ENCODE data around the gene ME3. TPM values are rescaled to one million over a fixed set of nuclear protein-coding genes. Genes with fewer than 3 reads are reported as not detected.
A peak's percentile ranks its signal among the peaks of the same experiment; 100 is the strongest.

ME3 gene
- total RNA-seq, 1 donor from 2014 or later: 0.92 TPM

DNA sequence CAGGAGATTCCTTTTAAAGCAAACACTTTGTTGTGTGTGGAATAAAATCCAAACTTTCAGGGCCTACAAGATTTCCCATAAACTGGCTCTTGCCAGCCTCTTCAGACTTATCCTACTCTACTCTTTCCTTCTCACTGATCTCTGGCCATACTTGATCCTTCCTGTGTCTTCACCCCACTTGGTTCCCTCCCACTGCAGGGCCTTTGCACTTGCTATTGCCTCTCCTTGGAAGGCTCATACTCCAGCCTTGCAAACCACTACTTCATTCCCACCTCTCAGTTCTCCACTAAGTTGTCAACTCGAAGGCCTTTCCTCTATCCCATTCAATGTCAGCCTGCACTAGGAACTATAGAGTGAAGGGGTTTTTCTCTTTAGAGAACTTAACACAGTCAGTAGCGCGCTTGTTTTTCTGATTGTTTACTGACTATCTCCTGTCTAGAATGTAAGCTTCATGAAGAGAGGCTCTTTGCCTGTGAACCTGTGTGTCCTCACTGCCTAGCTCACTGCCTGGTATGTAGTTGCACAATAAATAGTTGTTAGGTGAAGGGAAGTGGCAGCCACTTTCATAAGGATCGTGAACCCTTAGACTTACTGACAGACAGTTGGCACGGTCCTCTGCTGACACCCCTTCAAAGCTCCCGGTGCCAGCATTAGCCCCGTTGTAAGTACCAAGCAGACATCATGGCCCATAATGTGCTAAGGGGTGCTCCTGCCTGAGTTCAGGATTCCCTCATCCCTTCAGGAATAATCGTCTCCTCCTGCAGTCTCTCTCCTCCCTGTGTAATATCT is 833 bp upstream of the ME3 start:
- peak overlapping the region; percentile 64 for H3K4me3 Mint-ChIP-seq (ENCODE audit: unreplicated experiment)
- peaks cover 3% of the 10 kb centered on the region for H3K4me1 Mint-ChIP-seq (ENCODE audit: unreplicated experiment)
- H3K36me3 Mint-ChIP-seq (ENCODE audit: low read depth, unreplicated experiment): peaks cover 3% of the 10 kb centered on the region
- H3K27me3 Mint-ChIP-seq (ENCODE audit: unreplicated experiment): peaks cover 9% of the 10 kb centered on the region
- DNase-seq (ENCODE audit: low spot score): no peak
- no peaks in the 10 kb centered on the region for H3K9me3 Mint-ChIP-seq (ENCODE audit: unreplicated experiment)
- TF ChIP-seq, protein P1, sequence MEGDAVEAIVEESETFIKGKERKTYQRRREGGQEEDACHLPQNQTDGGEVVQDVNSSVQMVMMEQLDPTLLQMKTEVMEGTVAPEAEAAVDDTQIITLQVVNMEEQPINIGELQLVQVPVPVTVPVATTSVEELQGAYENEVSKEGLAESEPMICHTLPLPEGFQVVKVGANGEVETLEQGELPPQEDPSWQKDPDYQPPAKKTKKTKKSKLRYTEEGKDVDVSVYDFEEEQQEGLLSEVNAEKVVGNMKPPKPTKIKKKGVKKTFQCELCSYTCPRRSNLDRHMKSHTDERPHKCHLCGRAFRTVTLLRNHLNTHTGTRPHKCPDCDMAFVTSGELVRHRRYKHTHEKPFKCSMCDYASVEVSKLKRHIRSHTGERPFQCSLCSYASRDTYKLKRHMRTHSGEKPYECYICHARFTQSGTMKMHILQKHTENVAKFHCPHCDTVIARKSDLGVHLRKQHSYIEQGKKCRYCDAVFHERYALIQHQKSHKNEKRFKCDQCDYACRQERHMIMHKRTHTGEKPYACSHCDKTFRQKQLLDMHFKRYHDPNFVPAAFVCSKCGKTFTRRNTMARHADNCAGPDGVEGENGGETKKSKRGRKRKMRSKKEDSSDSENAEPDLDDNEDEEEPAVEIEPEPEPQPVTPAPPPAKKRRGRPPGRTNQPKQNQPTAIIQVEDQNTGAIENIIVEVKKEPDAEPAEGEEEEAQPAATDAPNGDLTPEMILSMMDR (IDR thresholded peaks at IDR 0.05; ENCODE audit: unreplicated experiment): no peak
- no peak overlapping the region for H3K27ac Mint-ChIP-seq (ENCODE audit: unreplicated experiment)

DNA sequence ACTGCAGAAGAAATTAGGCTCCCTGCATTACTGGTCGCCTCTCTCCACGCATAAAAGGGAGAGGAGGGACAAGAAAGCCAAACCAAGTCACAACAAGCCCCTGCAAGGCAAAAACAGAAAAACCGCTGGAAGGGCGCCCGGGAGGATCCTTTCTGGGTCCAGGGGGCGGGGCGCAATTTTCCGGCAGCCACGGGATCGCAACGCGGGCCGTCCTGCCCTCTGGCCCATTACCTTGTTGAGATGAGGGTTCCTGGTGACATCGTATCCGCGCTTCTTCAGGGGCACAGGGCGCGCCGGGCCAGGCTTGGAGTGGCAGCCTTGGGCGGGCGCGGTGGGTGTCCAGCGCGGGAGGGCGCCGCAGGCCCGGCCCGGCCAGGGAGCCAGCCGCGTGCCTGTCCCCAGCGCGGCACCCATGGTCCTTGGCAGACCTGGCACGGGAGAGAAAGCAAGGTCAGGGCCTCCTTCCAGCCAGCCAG is 847 bp downstream of the ME3 start:
- TF ChIP-seq, protein P1 (IDR thresholded peaks at IDR 0.05; ENCODE audit: unreplicated experiment): no peak
- no peak overlapping the region for H3K27ac Mint-ChIP-seq (ENCODE audit: unreplicated experiment)
- peaks cover 3% of the 10 kb centered on the region for H3K36me3 Mint-ChIP-seq (ENCODE audit: low read depth, unreplicated experiment)

DNA sequence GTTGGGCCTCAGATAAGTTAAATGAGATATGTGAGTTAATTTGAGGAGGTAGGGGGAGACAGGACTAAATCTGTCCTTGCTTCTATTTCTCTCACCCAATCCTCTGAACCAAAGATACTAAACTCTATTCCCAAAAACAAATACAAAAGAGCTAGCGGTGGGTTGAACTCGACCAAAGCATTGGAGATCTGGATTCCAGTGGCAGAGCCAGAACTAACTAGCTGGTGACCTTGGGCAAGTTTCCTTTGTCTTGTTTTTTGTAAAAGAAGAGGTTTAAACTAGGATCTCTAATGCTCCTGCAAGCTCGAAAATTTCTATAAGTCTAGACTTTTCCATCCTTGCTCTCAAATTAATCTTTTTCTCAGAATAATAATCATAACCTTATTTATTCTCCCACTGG is 1.5 kb downstream of the ME3 start:
- peaks cover 9% of the 10 kb centered on the region for H3K27me3 Mint-ChIP-seq (ENCODE audit: unreplicated experiment)
- H3K4me3 Mint-ChIP-seq (ENCODE audit: unreplicated experiment): peak overlapping the region; percentile 82
- H3K27ac Mint-ChIP-seq (ENCODE audit: unreplicated experiment): no peak overlapping the region
- no peaks in the 10 kb centered on the region for H3K9me3 Mint-ChIP-seq (ENCODE audit: unreplicated experiment)
- no peak for DNase-seq (ENCODE audit: low spot score)
- peaks cover 3% of the 10 kb centered on the region for H3K4me1 Mint-ChIP-seq (ENCODE audit: unreplicated experiment)
- TF ChIP-seq, protein P1 (IDR thresholded peaks at IDR 0.05; ENCODE audit: unreplicated experiment): no peak
- peaks cover 3% of the 10 kb centered on the region for H3K36me3 Mint-ChIP-seq (ENCODE audit: low read depth, unreplicated experiment)

More for the DNA sequence above, 847 bp downstream of the ME3 start:
- Mint-ChIP-seq H3K27me3 (ENCODE audit: unreplicated experiment) (peaks cover 9% of the 10 kb centered on the region), H3K4me1 (ENCODE audit: unreplicated experiment) (peaks cover 3% of the 10 kb centered on the region), H3K4me3 (ENCODE audit: unreplicated experiment) (peak overlapping the region; percentile 82), H3K9me3 (ENCODE audit: unreplicated experiment) (no peaks in the 10 kb centered on the region)
- peak; percentile 5 for DNase-seq (ENCODE audit: low spot score)

DNA sequence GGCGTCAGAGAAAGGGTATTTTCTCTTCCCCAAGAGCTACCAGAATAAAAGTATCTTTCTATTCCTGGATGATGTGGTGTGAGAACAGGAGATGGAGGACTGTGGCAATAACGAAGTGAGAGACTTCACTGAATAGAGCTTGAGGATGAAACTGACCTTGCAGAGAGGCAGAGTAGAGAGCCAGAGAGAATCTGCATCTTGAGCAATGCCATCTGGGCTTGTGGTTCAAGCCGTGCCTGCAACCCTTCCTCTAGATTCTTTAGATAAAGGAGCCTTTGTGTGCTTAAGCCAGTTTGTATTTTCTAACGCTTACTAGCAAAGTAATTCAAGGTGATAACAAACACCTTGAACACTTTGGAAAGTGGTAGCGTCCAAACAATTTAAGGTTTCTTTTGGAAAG is 2.2 kb downstream of the ME3 start:
- peaks cover 3% of the 10 kb centered on the region for H3K36me3 Mint-ChIP-seq (ENCODE audit: low read depth, unreplicated experiment)
- no peaks in the 10 kb centered on the region for H3K9me3 Mint-ChIP-seq (ENCODE audit: unreplicated experiment)
- TF ChIP-seq, protein P1 (IDR thresholded peaks at IDR 0.05; ENCODE audit: unreplicated experiment): no peak
- H3K27me3 Mint-ChIP-seq (ENCODE audit: unreplicated experiment): peaks cover 9% of the 10 kb centered on the region
- H3K27ac Mint-ChIP-seq (ENCODE audit: unreplicated experiment): no peak overlapping the region
- H3K4me1 Mint-ChIP-seq (ENCODE audit: unreplicated experiment): peaks cover 3% of the 10 kb centered on the region
- no peak overlapping the region for H3K4me3 Mint-ChIP-seq (ENCODE audit: unreplicated experiment)
- DNase-seq (ENCODE audit: low spot score): no peak

DNA sequence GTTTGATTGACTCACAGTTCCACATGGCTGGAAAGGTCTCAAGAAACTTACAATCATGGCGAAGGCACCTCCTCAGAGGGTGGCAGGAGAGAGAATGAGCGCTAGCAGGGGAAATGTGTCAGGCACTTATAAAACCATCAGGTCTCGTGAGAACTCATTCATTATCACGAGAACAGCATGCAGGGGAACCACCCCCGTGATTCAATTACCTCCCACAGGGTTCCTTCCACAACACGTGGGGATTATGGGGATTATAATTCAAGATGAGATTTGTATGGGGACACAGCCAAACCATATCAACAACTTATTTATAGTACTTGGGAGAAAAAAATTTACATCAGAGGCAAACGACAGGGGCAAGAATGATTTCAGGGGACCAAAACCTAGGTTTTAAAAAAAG is 3.0 kb downstream of the ME3 start:
- no peak for DNase-seq (ENCODE audit: low spot score)
- peaks cover 9% of the 10 kb centered on the region for H3K27me3 Mint-ChIP-seq (ENCODE audit: unreplicated experiment)
- no peaks in the 10 kb centered on the region for H3K9me3 Mint-ChIP-seq (ENCODE audit: unreplicated experiment)
- H3K27ac Mint-ChIP-seq (ENCODE audit: unreplicated experiment): no peak overlapping the region
- TF ChIP-seq, protein P1 (IDR thresholded peaks at IDR 0.05; ENCODE audit: unreplicated experiment): no peak
- no peak overlapping the region for H3K4me3 Mint-ChIP-seq (ENCODE audit: unreplicated experiment)
- H3K4me1 Mint-ChIP-seq (ENCODE audit: unreplicated experiment): peaks cover 3% of the 10 kb centered on the region
- H3K36me3 Mint-ChIP-seq (ENCODE audit: low read depth, unreplicated experiment): peaks cover 3% of the 10 kb centered on the region

Data from endothelial cell (in vitro differentiated cells).